Stimulated activated CD4-positive, alpha-beta T cell treated with anti-CD3 and anti-CD28 coated beads, Interleukin-4, amount 100 ng/mL, for 4 hours (primary cell): ENCODE measurements around the gene IFI30.

Experiments
- DNase-seq, 2 experiments: peaks; one replicate each; pipeline ENCODE4 v3.0.0-alpha.2; 2020

The IFI30 gene

GRCh38 chr19:18226956-18227780 is 53.6 kb downstream of the IFI30 start:
- no peak for DNase-seq
